ENCODE data around the gene GIT1.
A peak's percentile ranks its signal among the peaks of the same experiment; 100 is the strongest.

Gene GIT1

DNA sequence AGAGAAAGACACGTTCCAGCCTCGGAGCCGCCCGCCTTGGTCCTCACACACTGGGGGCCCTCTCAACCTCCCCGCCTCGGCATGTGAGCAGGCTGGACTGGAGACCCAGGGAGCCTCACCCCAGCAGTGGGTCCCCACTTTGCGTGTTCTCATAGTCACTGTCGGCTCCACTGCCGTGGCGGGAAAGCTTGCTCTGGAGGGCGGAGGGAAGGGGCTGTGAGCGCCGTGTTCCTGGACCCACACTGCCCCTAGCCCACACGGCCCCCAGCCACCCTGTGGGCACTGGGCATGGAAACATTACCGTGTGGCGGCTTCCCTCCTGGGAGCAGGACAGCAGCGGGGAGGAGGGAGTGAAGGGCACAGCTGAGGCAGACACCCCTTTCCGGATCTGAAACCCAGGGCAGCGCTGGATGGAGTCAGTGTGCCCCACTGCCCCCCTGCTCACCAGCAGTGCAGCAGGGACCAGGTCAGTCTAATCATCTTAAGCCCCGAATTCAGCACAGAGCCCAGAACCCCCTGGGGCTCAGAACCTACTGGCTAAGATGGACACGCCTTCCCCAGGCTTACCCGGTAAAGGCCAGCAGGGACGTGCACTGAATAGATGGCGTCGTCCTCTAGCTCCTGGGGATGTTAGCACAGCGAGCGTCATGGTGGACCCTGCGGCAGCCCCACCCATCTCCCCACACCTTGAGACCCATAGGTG lies 13.8 kb downstream of the GIT1 start:
- no peak for TF ChIP-seq POLR2A (IDR thresholded peaks at IDR 0.05; ENCODE audit: low read length)
- TF ChIP-seq GATA1 (IDR thresholded peaks at IDR 0.05; ENCODE audit: low read depth, low read length): no peak
- no peak for DNase-seq

DNA sequence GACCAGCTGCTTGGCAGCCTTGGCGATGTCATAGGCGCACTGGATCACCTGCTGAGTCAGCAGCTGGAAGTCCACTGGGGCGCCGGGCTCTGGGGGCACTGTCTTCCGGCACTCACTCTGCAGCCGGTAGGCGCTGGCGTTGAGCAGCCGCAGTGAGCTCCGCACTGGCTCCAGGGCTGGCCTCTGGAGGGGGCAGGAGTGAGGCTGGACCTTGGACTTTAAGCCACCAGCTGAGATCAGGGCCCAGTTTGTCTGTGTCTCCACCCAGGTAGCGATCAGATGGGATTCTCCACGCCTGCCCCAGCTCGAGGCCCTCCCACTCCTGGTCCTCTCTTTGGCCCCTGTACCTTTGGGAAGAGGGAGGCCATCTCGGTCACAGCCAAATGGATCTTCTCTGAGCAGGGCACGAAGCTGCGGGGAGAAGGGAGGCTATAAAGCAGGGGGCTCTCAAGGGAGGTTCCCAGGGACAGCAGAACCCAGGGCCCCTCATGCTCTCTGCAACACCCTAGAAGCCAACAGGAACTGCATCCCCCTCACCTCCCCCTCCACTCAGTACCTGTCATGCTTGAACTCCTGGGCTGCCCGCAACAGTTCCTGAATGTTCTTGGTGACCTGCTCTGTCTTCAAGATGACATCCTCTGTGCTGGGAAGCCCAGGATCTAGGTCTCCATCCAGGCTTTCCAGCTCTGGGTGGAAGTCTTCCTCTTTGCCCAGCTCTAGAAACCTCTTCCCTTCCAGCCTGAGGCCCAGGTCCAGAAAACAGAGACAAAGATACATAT lies 14.5 kb downstream of the GIT1 start:
- no peak for TF ChIP-seq GATA1 (IDR thresholded peaks at IDR 0.05; ENCODE audit: low read depth, low read length)
- TF ChIP-seq POLR2A (IDR thresholded peaks at IDR 0.05; ENCODE audit: low read length): no peak
- no peak for DNase-seq

- TF ChIP-seq POLR2A (IDR thresholded peaks at IDR 0.05; ENCODE audit: low read length): no peak
- TF ChIP-seq GATA1 (IDR thresholded peaks at IDR 0.05; ENCODE audit: low read depth, low read length): no peak
- DNase-seq: no peak
Observed at GRCh38 chr17:29573871-29574731, 15.3 kb downstream of the GIT1 start.

GRCh38 chr17:29573558-29573869 lies 15.9 kb downstream of the GIT1 start:
- no peak for TF ChIP-seq GATA1 (IDR thresholded peaks at IDR 0.05; ENCODE audit: low read depth, low read length)
- TF ChIP-seq POLR2A (IDR thresholded peaks at IDR 0.05; ENCODE audit: low read length): no peak
- DNase-seq: no peak

GRCh38 chr17:29572691-29573557 lies 16.5 kb downstream of the GIT1 start:
- no peak for TF ChIP-seq POLR2A (IDR thresholded peaks at IDR 0.05; ENCODE audit: low read length)
- peak; percentile 71 to 79 for DNase-seq

DNA sequence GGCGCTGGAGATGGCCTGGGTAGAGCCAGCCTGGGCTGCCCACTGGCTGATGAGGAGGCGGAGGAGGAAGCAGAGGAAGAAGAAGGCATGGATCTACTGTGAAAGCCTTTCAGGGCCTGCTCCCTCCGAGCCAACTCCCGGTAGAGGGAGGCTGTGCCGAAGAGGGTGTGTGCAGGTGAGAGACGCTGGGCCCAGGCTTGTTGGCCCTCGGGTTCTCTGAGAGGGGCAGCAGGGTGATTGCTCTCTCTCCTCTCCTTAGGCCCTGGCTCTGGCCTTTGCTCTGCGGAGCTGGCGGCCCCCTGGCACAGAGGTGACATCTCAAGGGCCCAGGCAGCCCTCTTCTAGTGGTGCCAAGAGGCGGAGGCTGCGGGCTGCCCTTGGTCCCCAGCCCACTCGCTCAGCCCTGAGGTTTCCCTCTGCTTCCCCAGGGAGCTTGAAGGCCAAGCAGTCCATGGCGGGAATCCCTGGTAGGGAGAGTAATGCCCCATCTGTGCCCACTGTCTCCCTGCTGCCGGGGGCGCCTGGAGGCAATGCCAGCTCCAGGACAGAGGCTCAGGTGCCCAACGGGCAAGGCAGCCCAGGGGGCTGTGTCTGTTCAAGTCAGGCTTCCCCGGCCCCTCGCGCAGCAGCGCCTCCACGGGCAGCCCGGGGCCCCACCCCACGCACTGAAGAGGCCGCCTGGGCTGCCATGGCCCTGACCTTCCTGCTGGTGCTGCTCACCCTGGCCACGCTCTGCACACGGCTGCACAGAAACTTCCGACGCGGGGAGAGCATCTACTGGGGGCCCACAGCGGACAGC lies 17.4 kb downstream of the GIT1 start:
- TF ChIP-seq POLR2A (IDR thresholded peaks at IDR 0.05; ENCODE audit: low read length) (no peak), GATA1 (IDR thresholded peaks at IDR 0.05; ENCODE audit: low read depth, low read length) (no peak)
- DNase-seq: no peak

- DNase-seq: no peak
- TF ChIP-seq GATA1 (IDR thresholded peaks at IDR 0.05; ENCODE audit: low read depth, low read length) (no peak), POLR2A (IDR thresholded peaks at IDR 0.05; ENCODE audit: low read length) (no peak)
Observed at GRCh38 chr17:29571486-29571882, 18.0 kb downstream of the GIT1 start.

- no peak for DNase-seq
Observed at GRCh38 chr17:29570521-29570920, 18.9 kb downstream of the GIT1 start.

DNA sequence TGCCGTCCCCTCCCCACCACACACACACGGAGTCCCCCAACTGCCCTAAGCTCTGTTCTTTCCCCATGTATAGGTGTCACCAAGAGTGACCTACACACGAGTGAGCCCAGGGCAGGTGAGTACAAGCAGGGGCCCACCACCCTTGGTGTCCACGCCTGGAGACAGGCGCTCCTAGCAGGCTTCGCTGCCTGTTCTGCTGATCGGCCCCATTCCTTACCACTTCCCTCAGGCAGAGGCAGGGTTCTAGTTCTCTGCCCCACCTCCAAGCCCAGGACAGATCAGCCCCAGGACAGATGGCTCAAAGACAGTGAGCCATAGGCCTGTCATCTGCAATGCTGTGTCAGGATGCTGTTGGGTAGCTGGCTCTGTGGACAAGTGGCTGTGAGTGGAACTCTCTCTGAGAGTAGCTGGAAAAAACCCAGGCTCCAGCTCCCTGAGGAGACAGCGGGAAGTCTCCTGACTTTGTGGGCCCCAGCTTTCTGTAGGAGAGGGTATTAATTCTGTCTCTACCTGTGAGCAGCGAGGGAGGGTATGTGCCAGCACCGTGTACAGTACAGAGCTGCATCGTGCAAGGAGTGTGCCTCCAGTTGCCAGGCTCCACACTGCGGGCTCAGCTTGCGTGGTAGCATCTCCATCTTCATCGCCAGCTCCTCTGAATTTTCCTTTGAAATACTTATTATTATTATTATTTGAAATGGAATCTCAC lies 20.1 kb downstream of the GIT1 start:
- DNase-seq: peak in 1 of 2 experiments; percentile 33
- no peak for TF ChIP-seq GATA1 (IDR thresholded peaks at IDR 0.05; ENCODE audit: low read depth, low read length)
- no peak for TF ChIP-seq POLR2A (IDR thresholded peaks at IDR 0.05; ENCODE audit: low read length)

More at GRCh38 chr17:29570521-29570920, 18.9 kb downstream of the GIT1 start:
- no peak for TF ChIP-seq POLR2A (IDR thresholded peaks at IDR 0.05; ENCODE audit: low read length)
- TF ChIP-seq GATA1 (IDR thresholded peaks at IDR 0.05; ENCODE audit: low read depth, low read length): no peak

GRCh38 chr17:29568331-29569244 lies 20.9 kb downstream of the GIT1 start, which contains the start of gene TP53I13:
TSS of gene TP53I13 (plus strand) at chr17:29568701. CDS start at chr17:29568759, 58 bp downstream.
- TF ChIP-seq GATA1 (IDR thresholded peaks at IDR 0.05; ENCODE audit: low read depth, low read length): no peak
- TF ChIP-seq POLR2A (IDR thresholded peaks at IDR 0.05; ENCODE audit: low read length): peak; percentile 21
- DNase-seq: peak; percentile 85 to 86
